ENCODE results near the gene THRB. TPM values are rescaled to one million over a fixed set of nuclear protein-coding genes. Genes with fewer than 3 reads are reported as not detected.
"Not testable (repeated sequence)": the region's sequence is repeated elsewhere in the genome, so short reads cannot be mapped to it uniquely, and the experiment has no call there.

The THRB gene
- total RNA-seq, 2 experiments from 2014 or later = not detected

- POLR2A ChIA-PET = no interaction called here
- Mint-ChIP-seq H3K4me3 (no peak overlapping the region), H3K9me3 (no peaks in the 10 kb centered on the region), H3K27ac (no peak overlapping the region), H3K27me3 (no peaks in the 10 kb centered on the region), H3K36me3 (ENCODE audit: low read depth) (no peaks in the 10 kb centered on the region), H3K4me1 (no peaks in the 10 kb centered on the region)
- CTCF ChIA-PET = no interaction called here
- DNase-seq = no peak
Observed at GRCh38 chr3:24417730-24418129, 76.9 kb downstream of the THRB start.

- H3K9me3 Mint-ChIP-seq = no peaks in the 10 kb centered on the region
- H3K36me3 Mint-ChIP-seq (ENCODE audit: low read depth) = no peaks in the 10 kb centered on the region
- no peak for DNase-seq
- ChIA-PET CTCF (no interaction called here), POLR2A (no interaction called here)
- no peaks in the 10 kb centered on the region for H3K27me3 Mint-ChIP-seq
- H3K27ac Mint-ChIP-seq = no peak overlapping the region
- no peak overlapping the region for H3K4me3 Mint-ChIP-seq
- H3K4me1 Mint-ChIP-seq = no peaks in the 10 kb centered on the region
Observed at GRCh38 chr3:24416224-24416623, 78.4 kb downstream of the THRB start.

- H3K36me3 Mint-ChIP-seq (ENCODE audit: low read depth) = no peaks in the 10 kb centered on the region
Observed at GRCh38 chr3:24415824-24416223, 78.8 kb downstream of the THRB start.

GRCh38 chr3:24413662-24414061 lies 81.0 kb downstream of the THRB start:
- POLR2A ChIA-PET; H3K4me1 Mint-ChIP-seq; DNase-seq; CTCF ChIA-PET; H3K27me3 Mint-ChIP-seq; H3K9me3 Mint-ChIP-seq; H3K36me3 Mint-ChIP-seq (ENCODE audit: low read depth); H3K27ac Mint-ChIP-seq; H3K4me3 Mint-ChIP-seq: not testable (repeated sequence)

More at GRCh38 chr3:24415824-24416223, 78.8 kb downstream of the THRB start:
- Mint-ChIP-seq H3K4me1 (no peaks in the 10 kb centered on the region), H3K4me3 (no peak overlapping the region), H3K27me3 (no peaks in the 10 kb centered on the region), H3K27ac (no peak overlapping the region), H3K9me3 (no peaks in the 10 kb centered on the region)
- DNase-seq = no peak
- POLR2A ChIA-PET = no interaction called here
- CTCF ChIA-PET = no interaction called here

- DNase-seq = no peak
- no peaks in the 10 kb centered on the region for H3K36me3 Mint-ChIP-seq (ENCODE audit: low read depth)
- H3K27ac Mint-ChIP-seq = no peak overlapping the region
- no peaks in the 10 kb centered on the region for H3K27me3 Mint-ChIP-seq
- H3K9me3 Mint-ChIP-seq = no peaks in the 10 kb centered on the region
- no peak overlapping the region for H3K4me3 Mint-ChIP-seq
- no peaks in the 10 kb centered on the region for H3K4me1 Mint-ChIP-seq
- ChIA-PET CTCF (no interaction called here), POLR2A (no interaction called here)
Observed at GRCh38 chr3:24410860-24411259, 83.8 kb downstream of the THRB start.

- H3K27me3 Mint-ChIP-seq = no peaks in the 10 kb centered on the region
- H3K4me1 Mint-ChIP-seq = no peaks in the 10 kb centered on the region
- H3K36me3 Mint-ChIP-seq (ENCODE audit: low read depth) = no peaks in the 10 kb centered on the region
- no peak overlapping the region for H3K27ac Mint-ChIP-seq
- CTCF ChIA-PET = no interaction called here
- no peak overlapping the region for H3K4me3 Mint-ChIP-seq
- H3K9me3 Mint-ChIP-seq = no peaks in the 10 kb centered on the region
- no peak for DNase-seq
- POLR2A ChIA-PET = no interaction called here
Observed at GRCh38 chr3:24407980-24408680, 86.5 kb downstream of the THRB start.

- H3K36me3 Mint-ChIP-seq (ENCODE audit: low read depth) = no peaks in the 10 kb centered on the region
- H3K4me3 Mint-ChIP-seq = no peak overlapping the region
- DNase-seq = no peak
- POLR2A ChIA-PET = no interaction called here
- H3K4me1 Mint-ChIP-seq = no peaks in the 10 kb centered on the region
- no peaks in the 10 kb centered on the region for H3K9me3 Mint-ChIP-seq
- no peak overlapping the region for H3K27ac Mint-ChIP-seq
- H3K27me3 Mint-ChIP-seq = no peaks in the 10 kb centered on the region
- CTCF ChIA-PET = no interaction called here
Observed at GRCh38 chr3:24406900-24407299, 87.8 kb downstream of the THRB start.

GRCh38 chr3:24405057-24405456 lies 89.6 kb downstream of the THRB start:
- DNase-seq = no peak
- Mint-ChIP-seq H3K9me3 (no peaks in the 10 kb centered on the region), H3K36me3 (ENCODE audit: low read depth) (no peaks in the 10 kb centered on the region), H3K27me3 (no peaks in the 10 kb centered on the region), H3K27ac (no peak overlapping the region), H3K4me1 (no peaks in the 10 kb centered on the region), H3K4me3 (no peak overlapping the region)
- CTCF ChIA-PET = no interaction called here
- POLR2A ChIA-PET = no interaction called here

- Mint-ChIP-seq H3K27ac (no peak overlapping the region), H3K9me3 (no peaks in the 10 kb centered on the region), H3K4me3 (no peak overlapping the region), H3K27me3 (no peaks in the 10 kb centered on the region), H3K36me3 (ENCODE audit: low read depth) (no peaks in the 10 kb centered on the region), H3K4me1 (no peaks in the 10 kb centered on the region)
- CTCF ChIA-PET = no interaction called here
- POLR2A ChIA-PET = no interaction called here
- no peak for DNase-seq
Observed at GRCh38 chr3:24401811-24402185, 92.9 kb downstream of the THRB start.

GRCh38 chr3:24401090-24401810 lies 93.4 kb downstream of the THRB start:
- Mint-ChIP-seq H3K36me3 (ENCODE audit: low read depth) (no peaks in the 10 kb centered on the region), H3K27ac (no peak overlapping the region), H3K4me1 (no peaks in the 10 kb centered on the region), H3K4me3 (no peak overlapping the region), H3K27me3 (no peaks in the 10 kb centered on the region), H3K9me3 (no peaks in the 10 kb centered on the region)
- no peak for DNase-seq
- POLR2A ChIA-PET = no interaction called here
- CTCF ChIA-PET = no interaction called here

GRCh38 chr3:24400450-24400849 lies 94.2 kb downstream of the THRB start:
- DNase-seq = no peak
- no peak overlapping the region for H3K27ac Mint-ChIP-seq
- CTCF ChIA-PET = no interaction called here
- POLR2A ChIA-PET = no interaction called here
- no peaks in the 10 kb centered on the region for H3K27me3 Mint-ChIP-seq
- no peaks in the 10 kb centered on the region for H3K36me3 Mint-ChIP-seq (ENCODE audit: low read depth)
- H3K4me1 Mint-ChIP-seq = no peaks in the 10 kb centered on the region
- no peaks in the 10 kb centered on the region for H3K9me3 Mint-ChIP-seq
- no peak overlapping the region for H3K4me3 Mint-ChIP-seq

- no peaks in the 10 kb centered on the region for H3K36me3 Mint-ChIP-seq (ENCODE audit: low read depth)
- H3K9me3 Mint-ChIP-seq = no peaks in the 10 kb centered on the region
- no peak overlapping the region for H3K27ac Mint-ChIP-seq
- H3K4me1 Mint-ChIP-seq = no peaks in the 10 kb centered on the region
- H3K27me3 Mint-ChIP-seq = no peaks in the 10 kb centered on the region
- CTCF ChIA-PET = no interaction called here
- POLR2A ChIA-PET = no interaction called here
- no peak for DNase-seq
- no peak overlapping the region for H3K4me3 Mint-ChIP-seq
Observed at GRCh38 chr3:24400015-24400414, 94.6 kb downstream of the THRB start.

- Mint-ChIP-seq H3K4me3 (no peak overlapping the region), H3K9me3 (no peaks in the 10 kb centered on the region), H3K27ac (no peak overlapping the region), H3K27me3 (no peaks in the 10 kb centered on the region), H3K36me3 (ENCODE audit: low read depth) (no peaks in the 10 kb centered on the region), H3K4me1 (no peaks in the 10 kb centered on the region)
- ChIA-PET CTCF (interaction anchor here (0.6 kb wide), 2 partner anchors 12 to 681 kb away, joined by 3 read pairs; no protein-coding TSS in a partner anchor), POLR2A (no interaction called here)
- DNase-seq = no peak
Observed at GRCh38 chr3:24399614-24400013, 95.0 kb downstream of the THRB start.

- POLR2A ChIA-PET; DNase-seq; CTCF ChIA-PET; H3K27me3 Mint-ChIP-seq; H3K9me3 Mint-ChIP-seq; H3K27ac Mint-ChIP-seq; H3K36me3 Mint-ChIP-seq (ENCODE audit: low read depth); H3K4me3 Mint-ChIP-seq; H3K4me1 Mint-ChIP-seq: not testable (repeated sequence)
Observed at GRCh38 chr3:24398712-24399111, 95.9 kb downstream of the THRB start.

All from activated CD4-positive, alpha-beta T cell treated with anti-CD3 and anti-CD28 coated beads, Interleukin-2, amount 10 ng/mL, durations not matched to agents 7 days and 5 days (primary cell).